Coronary artery (tissue), 2 donors: Measurements from ENCODE around the gene MTNR1A.
A peak's percentile ranks its signal among the peaks of the same experiment; 100 is the strongest.

Source experiments
- DNase-seq: peaks from one replicate; pipeline ENCODE4 v3.0.0-alpha.2; 2017; ENCODE audit warnings: low spot score
- H3K27ac ChIP-seq, 2 donors: fragments of 200-600 bp; sonication (generic); one replicate each; pipeline ENCODE4 v1.5.1; 2016 to 2019
- H3K4me3 ChIP-seq: fragments of 200-600 bp; sonication (generic); 2 replicates; pipeline ENCODE4 v1.5.1; 2016; ENCODE audit warnings: mild to moderate bottlenecking, moderate library complexity
- TF ChIP-seq, protein P1 (sequence below): fragments of 200-600 bp; sonication (generic); IDR thresholded peaks from one replicate; pipeline ENCODE4 v1.5.1; 2019; ENCODE audit warnings: antibody characterized with exemption

The MTNR1A gene

DNA sequence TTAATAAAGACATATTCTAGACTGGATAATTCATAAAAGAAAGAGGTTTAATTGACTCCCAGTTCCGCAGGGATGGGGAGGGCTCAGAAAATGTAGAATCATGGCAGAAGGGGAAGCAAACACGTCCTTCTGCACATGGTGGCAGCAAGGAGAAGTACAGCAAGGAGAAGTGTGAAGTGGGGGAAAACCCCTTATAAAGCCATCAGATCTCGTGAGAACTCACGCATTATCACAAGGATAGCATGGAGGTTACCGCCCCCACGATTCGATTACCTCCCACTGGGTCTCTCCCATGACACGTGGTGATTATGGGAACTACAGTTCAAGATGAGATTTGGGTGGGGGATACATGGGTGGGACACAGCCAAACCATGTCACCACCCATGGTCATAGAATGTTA, 58.3 kb downstream of the MTNR1A start:
- TF ChIP-seq, protein P1, sequence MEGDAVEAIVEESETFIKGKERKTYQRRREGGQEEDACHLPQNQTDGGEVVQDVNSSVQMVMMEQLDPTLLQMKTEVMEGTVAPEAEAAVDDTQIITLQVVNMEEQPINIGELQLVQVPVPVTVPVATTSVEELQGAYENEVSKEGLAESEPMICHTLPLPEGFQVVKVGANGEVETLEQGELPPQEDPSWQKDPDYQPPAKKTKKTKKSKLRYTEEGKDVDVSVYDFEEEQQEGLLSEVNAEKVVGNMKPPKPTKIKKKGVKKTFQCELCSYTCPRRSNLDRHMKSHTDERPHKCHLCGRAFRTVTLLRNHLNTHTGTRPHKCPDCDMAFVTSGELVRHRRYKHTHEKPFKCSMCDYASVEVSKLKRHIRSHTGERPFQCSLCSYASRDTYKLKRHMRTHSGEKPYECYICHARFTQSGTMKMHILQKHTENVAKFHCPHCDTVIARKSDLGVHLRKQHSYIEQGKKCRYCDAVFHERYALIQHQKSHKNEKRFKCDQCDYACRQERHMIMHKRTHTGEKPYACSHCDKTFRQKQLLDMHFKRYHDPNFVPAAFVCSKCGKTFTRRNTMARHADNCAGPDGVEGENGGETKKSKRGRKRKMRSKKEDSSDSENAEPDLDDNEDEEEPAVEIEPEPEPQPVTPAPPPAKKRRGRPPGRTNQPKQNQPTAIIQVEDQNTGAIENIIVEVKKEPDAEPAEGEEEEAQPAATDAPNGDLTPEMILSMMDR, result no peak
- H3K4me3 ChIP-seq, result no peak overlapping the region
- no peak overlapping the region for H3K27ac ChIP-seq
- DNase-seq, result no peak

DNA sequence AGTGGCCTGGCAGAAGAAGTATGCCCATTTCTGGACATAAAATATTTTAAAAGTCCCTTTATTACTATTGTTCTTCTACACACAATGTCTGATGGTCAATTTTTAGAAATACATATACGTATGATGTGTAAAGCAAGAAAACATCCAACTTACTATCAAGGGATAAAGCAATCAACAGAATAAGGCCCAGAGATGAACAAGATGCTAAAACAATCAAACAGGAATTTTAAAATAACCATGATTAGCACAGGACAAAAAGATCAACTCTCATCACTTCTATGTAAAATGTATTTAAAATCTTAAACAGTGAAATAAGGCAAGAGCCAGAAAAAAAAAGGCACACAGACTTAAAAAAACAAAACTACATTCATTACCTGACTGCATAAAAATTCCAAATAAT, 60.9 kb downstream of the MTNR1A start:
- Histone ChIP-seq H3K27ac (no peak overlapping the region), H3K4me3 (no peak overlapping the region)
- no peak for DNase-seq
- TF ChIP-seq, protein P1, result no peak

DNA sequence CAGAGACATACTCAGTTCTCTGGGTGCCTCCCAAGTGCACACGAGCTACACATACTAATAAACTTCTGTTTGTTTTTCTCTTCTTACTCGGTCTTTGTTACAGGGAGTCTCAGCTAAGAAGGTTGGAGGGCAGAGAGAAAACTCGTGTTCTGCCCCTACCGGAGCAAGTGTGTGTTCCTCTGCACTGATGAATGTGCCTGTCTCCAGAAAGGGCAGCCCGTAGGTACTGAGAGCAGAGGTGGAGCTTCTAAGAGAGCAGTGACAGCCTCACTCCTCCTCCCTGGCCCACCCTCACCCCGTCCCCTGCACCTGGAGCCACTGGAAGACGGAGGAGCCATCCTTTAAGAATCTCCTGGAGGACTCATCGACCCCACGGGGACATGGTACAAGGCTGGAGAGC, 67.6 kb downstream of the MTNR1A start:
- TF ChIP-seq, protein P1, result no peak
- DNase-seq, result no peak
- Histone ChIP-seq H3K4me3 (no peak overlapping the region), H3K27ac (no peak overlapping the region)

DNA sequence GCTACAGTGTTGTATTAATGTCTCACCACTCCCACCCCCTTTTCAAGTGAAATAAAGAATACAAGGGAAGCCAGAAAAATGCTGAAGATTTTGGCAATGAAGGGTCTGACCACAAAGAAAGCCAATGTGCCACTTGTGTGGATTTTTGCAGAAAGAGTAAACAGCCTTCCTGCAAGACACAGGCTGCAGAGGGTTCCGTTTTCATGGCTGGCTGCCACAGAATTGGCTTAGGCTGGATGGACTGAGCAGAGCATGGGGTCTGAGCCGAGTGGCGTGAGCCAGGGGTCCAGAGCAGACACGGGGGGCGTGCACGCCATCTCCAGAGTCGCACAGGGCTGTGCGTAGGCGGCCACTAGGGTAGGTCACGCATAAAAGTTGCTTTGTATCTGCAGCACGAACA, 69.2 kb downstream of the MTNR1A start:
- no peak for DNase-seq
- H3K4me3 ChIP-seq, result peak overlapping the region; percentile 70
- TF ChIP-seq, protein P1, result no peak
- H3K27ac ChIP-seq, result no peak overlapping the region

DNA sequence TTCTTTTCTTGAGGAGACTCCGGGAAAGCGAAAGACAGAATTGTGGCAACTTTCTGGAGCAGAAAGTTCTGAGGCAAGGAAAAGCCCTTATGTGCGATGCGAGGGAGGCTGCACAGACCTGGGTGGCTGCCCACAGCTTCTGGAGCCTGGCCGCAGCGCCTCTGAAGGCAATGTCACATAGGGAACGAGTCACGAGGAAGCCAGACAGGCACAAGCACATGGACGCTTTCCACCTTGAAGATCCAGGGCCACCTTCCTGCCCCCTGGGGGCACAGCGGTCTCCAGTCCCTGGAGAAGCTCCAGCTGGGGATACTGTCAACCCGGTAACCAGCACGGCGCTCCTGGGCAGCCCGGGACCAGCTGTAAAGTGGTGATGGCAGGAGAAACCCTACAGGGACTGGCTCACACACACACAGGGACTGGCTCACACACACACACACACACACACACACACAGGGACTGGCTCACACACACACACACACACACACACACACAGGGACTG, 69.8 kb downstream of the MTNR1A start:
- TF ChIP-seq, protein P1, result no peak
- no peak for DNase-seq

DNA sequence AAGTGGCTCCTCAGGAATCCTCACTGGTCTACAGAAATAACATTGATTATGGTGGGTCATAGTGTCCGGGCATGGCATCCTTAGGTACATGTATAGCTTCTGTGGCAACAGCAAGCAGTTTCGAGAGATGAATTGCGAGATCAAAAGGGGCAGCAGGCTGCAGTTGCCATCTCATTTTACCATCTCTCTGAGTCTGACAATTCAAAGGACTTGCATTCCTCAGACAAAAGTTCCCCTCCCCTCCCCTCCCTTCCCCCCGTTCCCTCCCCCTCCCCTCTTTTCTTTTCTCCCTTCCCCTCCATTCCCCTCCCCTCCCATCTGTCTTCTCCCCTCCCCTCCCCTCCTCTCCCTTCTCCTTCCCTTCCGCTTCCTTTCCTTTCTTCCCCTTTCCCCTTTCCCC, 70.2 kb downstream of the MTNR1A start:
- Histone ChIP-seq H3K4me3 (peak overlapping the region; percentile 70), H3K27ac (no peak overlapping the region)
- TF ChIP-seq, protein P1, result no peak
- no peak for DNase-seq

More for the DNA sequence above, 69.8 kb downstream of the MTNR1A start:
- Histone ChIP-seq H3K27ac (no peak overlapping the region), H3K4me3 (peak overlapping the region; percentile 70)

DNA sequence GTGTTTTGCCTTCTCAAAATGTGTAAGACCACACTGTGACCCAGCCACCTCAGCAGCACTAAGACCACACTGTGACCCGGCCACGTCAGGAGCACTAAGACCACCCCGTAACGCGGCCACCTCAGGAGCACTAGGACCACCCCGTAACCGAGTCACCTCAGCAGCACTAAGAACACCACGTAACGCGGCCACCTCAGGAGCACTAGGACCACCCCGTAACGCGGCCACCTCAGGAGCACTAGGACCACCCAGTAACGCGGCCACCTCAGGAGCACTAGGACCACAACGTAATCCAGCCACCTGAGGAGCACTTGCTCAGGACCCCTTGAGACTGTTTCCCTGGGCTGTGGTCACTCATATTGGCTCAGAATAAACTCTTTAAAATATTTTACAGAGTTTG, 71.7 kb downstream of the MTNR1A start:
- no peak overlapping the region for H3K4me3 ChIP-seq
- DNase-seq, result no peak
- no peak overlapping the region for H3K27ac ChIP-seq
- TF ChIP-seq, protein P1, result no peak
